Muscle of leg (tissue), 11 donors: ENCODE results near the gene HGF. TPM values are rescaled to one million over a fixed set of nuclear protein-coding genes. Genes with fewer than 3 reads are reported as not detected.

Source experiments
- DNase-seq: peaks from one replicate; pipeline ENCODE4 v3.0.0; 2013
- H3K27ac ChIP-seq: one replicate; pipeline ENCODE4 v1.5.1; 2013; ENCODE audit warnings: mild to moderate bottlenecking, low read length, control low read depth
- H3K27me3 ChIP-seq: one replicate; pipeline ENCODE4 v1.6.1; 2013; ENCODE audit warnings: low read length; ENCODE audit not compliant: control insufficient read depth, insufficient read depth
- H3K36me3 ChIP-seq: one replicate; pipeline ENCODE4 v1.6.1; 2013; ENCODE audit warnings: low read length; ENCODE audit not compliant: control insufficient read depth, insufficient read depth
- H3K4me1 ChIP-seq: one replicate; pipeline ENCODE4 v1.6.1; 2013; ENCODE audit warnings: low read length; ENCODE audit not compliant: control insufficient read depth, insufficient read depth
- H3K4me3 ChIP-seq: one replicate; pipeline ENCODE4 v1.5.1; 2013; ENCODE audit warnings: low read length, control low read depth
- H3K9me3 ChIP-seq: replicated peaks from 2 replicates; pipeline ENCODE4 v1.6.1; 2013; ENCODE audit warnings: low read depth, low read length; ENCODE audit not compliant: control insufficient read depth
- WGBS: methylation state at CpG from one replicate; pipeline ENCODE4 v1.1.5; 2013; ENCODE audit warnings: missing lambda C conversion rate; ENCODE audit not compliant: insufficient coverage; 5-methylcytosine and 5-hydroxymethylcytosine counted together
- polyA plus RNA-seq, 8 donors: library from polyadenylated mRNA; unstranded; fragments of 120-200 nt; gene quantifications; one replicate each; pipeline versions ENCODE4 v1.2.1 to v1.2.3, GENCODE V29; 2013; ENCODE audit warnings: inconsistent platforms in 1 of 8, low replicate concordance in 1 of 8; ENCODE audit not compliant: insufficient read length in 8 of 8, insufficient read depth in 1 of 8
- total RNA-seq: library from RNA; stranded (reverse); fragments of 120-200 nt; gene quantifications from one replicate; pipeline ENCODE4 v1.2.4, GENCODE V29; 2013

The HGF gene
- total and polyA plus RNA-seq, 9 donors = 2.8 to 7.5 (median 5.2) TPM

DNA sequence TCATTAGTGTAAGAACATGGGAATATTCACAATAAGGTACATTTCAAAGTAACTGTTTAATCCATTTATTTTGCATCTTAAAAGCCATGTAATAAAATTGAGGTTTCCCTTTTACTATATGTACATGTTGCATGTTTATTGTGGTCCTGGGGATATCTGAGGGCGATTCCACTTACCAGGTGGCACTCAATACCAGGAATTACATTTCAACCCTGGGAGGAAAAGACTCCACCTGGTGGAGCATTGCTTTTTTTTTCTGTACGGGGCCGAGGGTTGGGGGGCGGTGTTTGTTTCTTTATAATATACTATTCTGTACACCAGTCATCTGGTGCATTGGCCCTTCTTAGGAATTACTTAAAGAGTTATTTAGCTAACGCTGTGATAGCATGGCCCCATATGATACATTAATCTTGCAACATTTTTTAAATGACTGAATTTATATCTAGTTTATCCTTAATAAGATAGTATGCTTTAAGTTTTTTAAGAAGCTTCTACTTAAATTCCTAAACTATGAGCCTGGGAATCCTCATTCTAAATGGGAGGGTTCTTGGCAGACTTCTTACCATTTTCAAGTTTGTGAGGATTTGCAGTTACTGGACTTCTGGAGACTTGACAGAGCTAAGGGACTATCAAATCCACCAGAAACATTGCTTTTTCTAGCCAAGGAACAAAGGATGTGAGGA is 7.2 kb upstream of the HGF start:
- H3K27me3 ChIP-seq = no peaks in the 10 kb centered on the region
- no peak overlapping the region for H3K27ac ChIP-seq
- H3K4me1 ChIP-seq = no peaks in the 10 kb centered on the region
- H3K36me3 ChIP-seq = no peaks in the 10 kb centered on the region
- WGBS = no CpG with 5 or more reads among the region's 5 CpGs
- no peaks in the 10 kb centered on the region for H3K9me3 ChIP-seq
- no peak overlapping the region for H3K4me3 ChIP-seq
- DNase-seq = no peak

DNA sequence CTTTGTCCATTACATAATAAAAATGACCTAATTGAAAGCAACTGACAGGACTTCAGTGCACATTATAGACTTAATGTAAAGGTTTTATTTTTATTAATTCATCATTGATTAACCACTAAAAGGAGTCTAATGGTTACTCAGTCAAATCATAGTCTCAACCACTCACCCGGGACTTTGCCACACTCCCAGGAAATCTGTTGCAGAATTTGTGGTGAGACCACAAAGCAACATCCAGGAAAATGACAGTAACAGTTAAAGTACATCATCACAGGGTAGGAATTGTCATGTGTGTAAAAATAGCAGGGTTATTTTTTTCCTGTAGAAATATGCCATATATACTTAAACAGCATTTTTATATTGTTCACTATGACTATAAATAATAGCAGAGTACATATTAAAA is 6.3 kb upstream of the HGF start:
- WGBS = no CpG with 5 or more reads among the region's 1 CpG
- DNase-seq = peak; percentile 33

DNA sequence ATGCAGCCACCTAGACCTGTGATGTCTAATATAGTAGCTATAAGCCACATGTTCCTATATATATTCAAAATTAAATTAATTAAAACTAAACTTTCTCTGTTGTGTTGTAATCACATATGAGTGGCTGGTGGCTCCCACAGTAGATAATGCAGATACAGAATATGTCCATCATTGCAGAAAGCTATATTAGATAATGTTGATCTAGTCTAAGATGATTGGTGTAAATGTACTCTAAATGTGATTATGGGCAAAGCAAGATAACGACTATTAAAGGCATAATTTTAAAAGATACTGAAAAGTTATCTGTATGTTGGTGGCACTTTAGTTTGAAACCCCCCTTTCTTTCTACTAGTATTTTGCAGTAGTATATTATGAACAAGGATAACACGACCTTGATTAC is 5.7 kb upstream of the HGF start:
- Histone ChIP-seq H3K4me3 (no peak overlapping the region), H3K4me1 (no peaks in the 10 kb centered on the region), H3K27me3 (no peaks in the 10 kb centered on the region), H3K27ac (no peak overlapping the region), H3K36me3 (no peaks in the 10 kb centered on the region), H3K9me3 (no peaks in the 10 kb centered on the region)
- no CpG with 5 or more reads among the region's 2 CpGs for WGBS
- DNase-seq = no peak

More for the DNA sequence above, 6.3 kb upstream of the HGF start:
- H3K36me3 ChIP-seq = no peaks in the 10 kb centered on the region
- no peak overlapping the region for H3K4me3 ChIP-seq
- H3K9me3 ChIP-seq = no peaks in the 10 kb centered on the region
- H3K4me1 ChIP-seq = no peaks in the 10 kb centered on the region
- H3K27ac ChIP-seq = no peak overlapping the region
- H3K27me3 ChIP-seq = no peaks in the 10 kb centered on the region

DNA sequence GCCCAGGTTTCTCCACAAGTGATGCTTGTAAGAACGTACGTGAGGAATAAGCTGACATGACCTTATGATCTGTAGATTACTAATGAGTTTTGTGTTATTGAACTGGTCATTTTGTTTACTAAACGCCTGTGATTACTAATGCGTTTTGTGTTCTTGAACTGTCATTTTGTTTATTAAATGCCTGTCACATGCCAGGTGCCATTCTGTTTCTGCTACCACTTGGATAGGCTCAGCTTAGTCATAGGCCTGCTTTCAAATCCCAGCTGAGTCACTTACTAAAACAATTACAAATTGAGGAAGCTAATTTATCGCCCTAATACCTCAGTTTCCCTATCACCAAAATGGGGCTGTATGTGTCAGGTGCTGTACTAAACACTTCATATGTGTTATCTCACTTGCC is 4.7 kb upstream of the HGF start:
- H3K4me1 ChIP-seq = peaks cover 5% of the 10 kb centered on the region
- no peaks in the 10 kb centered on the region for H3K9me3 ChIP-seq
- no peaks in the 10 kb centered on the region for H3K36me3 ChIP-seq
- no peak overlapping the region for H3K27ac ChIP-seq
- DNase-seq = no peak
- 80% methylated on average over 1 of the region's 5 CpGs for WGBS
- H3K4me3 ChIP-seq = no peak overlapping the region
- no peaks in the 10 kb centered on the region for H3K27me3 ChIP-seq

DNA sequence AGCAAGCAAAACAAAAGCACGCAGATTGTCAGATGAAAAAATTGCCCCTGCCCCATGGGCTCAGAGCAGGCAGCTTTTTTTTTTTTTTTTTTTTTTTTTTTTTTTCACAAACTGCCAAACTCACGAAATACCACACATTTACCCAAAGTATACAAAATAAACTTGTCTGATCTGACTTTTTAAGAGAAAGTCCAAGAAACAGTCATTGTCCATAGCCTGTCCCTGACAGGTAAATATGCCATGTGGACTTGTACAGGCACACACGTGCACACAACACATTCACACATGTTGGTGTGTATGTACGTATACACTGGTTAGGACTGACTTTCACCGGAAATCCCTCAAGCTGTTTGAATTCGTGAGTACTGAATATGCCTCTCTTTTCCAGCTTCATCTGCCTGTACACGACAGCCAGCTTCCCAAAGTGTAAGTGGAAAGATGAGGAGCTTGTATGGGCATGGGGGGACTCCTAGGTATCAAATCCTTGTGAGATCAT is 929 bp upstream of the HGF start:
- Histone ChIP-seq H3K4me1 (peaks cover 5% of the 10 kb centered on the region), H3K4me3 (no peak overlapping the region), H3K9me3 (no peaks in the 10 kb centered on the region), H3K27me3 (no peaks in the 10 kb centered on the region), H3K27ac (peak overlapping the region; percentile 64), H3K36me3 (no peaks in the 10 kb centered on the region)
- WGBS = 100% methylated on average over 1 of the region's 7 CpGs
- peak; percentile 25 for DNase-seq

DNA sequence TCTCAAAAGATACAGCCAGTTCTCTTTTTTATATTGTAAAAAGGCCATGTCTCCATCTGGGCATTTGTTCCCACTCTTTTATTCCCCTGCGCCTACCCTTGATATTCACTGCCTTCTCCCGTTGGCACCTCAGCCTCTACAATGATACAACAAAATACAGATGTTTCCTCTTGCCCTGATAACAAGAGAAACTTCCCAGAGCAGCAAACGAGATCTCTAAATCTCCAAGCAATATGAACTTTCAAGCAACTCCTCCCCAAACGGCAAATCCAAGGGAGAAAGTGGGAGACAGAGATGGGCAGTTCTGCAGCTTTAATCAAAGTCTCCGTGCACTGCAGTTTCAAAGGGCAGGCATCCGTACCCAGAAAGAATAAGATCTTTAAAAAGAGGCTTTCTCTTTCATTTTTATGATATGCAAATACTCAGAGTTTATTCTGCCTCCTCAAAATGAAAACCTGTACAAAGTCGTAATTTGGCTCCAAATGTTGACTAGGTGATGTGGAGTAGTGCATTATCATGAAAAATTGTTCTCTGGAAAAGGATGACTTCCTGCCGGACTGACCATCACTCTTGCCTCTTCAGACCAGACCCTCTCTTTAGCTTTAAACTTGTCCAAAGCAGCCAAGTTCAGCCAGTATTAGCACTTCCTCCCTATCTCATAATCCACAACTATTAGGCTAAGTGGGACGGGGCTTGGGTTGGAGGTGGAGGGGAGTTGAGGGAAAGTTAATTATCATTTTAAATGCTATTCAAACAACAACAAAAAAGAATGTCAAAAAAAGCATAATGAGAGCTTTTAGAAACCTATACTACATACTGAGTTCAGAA is 682 bp downstream of the HGF start:
- Histone ChIP-seq H3K27ac (peak overlapping the region; percentile 83), H3K9me3 (no peaks in the 10 kb centered on the region), H3K36me3 (no peaks in the 10 kb centered on the region), H3K27me3 (no peaks in the 10 kb centered on the region), H3K4me3 (peak overlapping the region; percentile 48), H3K4me1 (peaks cover 5% of the 10 kb centered on the region)
- DNase-seq = peak; percentile 30
- 7% methylated on average over 2 of the region's 9 CpGs for WGBS

DNA sequence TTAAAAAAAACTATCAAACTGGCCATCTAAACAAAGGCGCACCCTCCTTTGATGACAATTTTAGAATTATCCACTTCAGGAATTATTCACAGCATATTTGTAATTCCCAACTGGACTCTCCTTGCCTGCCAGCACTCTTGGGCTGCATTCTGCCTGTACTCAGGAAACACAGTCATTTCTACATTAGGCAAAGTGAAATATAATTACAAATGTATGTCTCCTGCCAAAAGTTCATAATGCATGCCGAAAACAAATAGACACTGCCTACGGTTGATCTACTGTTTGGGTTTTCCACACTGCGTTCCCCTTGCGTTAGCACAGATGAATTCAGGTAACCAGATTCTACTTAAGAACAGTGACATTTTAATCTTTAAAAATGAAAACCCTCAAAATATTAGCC is 1.9 kb downstream of the HGF start:
- no peak overlapping the region for H3K4me3 ChIP-seq
- no peak overlapping the region for H3K27ac ChIP-seq
- no peaks in the 10 kb centered on the region for H3K9me3 ChIP-seq
- no peaks in the 10 kb centered on the region for H3K27me3 ChIP-seq
- no peaks in the 10 kb centered on the region for H3K36me3 ChIP-seq
- DNase-seq = peak; percentile 74
- 37% methylated on average over 4 of the region's 5 CpGs for WGBS
- H3K4me1 ChIP-seq = peaks cover 5% of the 10 kb centered on the region

DNA sequence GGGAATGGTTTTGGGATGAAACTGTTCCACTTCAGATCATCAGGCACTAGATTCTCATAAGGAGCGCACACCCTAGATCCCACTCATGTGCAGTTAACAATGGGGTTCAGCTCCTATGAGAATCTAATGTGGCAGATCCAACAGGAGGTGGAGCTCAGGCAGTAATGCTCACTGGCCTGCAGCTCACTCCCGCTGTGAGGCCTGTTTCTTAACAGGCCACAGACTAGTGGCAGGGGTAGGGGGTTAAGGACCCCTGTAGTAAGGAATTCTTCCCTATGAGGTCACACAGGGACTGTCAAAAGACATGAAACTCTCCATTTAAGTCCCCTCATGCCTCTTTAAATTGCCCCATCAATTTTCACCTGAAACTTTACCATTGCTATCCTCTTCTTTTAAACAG is 8.0 kb downstream of the HGF start:
- Histone ChIP-seq H3K27me3 (no peaks in the 10 kb centered on the region), H3K9me3 (no peaks in the 10 kb centered on the region), H3K27ac (no peak overlapping the region), H3K36me3 (no peaks in the 10 kb centered on the region), H3K4me3 (no peak overlapping the region), H3K4me1 (no peaks in the 10 kb centered on the region)
- WGBS = 60% methylated on average over 1 of the region's 2 CpGs
- DNase-seq = peak; percentile 14

DNA sequence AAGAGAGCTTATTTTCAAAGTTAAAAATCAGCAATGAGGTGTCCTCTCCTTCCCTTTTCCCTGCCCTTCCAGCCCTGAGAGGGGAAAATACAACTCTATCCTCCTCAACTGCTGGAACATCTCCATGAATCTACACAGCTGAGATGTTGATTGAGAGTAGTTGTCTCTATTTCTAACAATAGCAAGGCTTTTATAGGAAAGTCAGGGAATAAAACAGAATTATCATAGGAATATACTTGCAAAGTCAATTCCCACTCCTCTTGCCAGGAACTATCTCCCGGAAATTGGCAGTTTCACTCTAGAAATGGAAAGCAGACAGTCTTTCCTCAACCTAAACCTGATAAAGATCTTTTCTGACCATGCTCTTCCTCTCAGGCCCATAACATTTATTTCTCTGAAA is 8.8 kb downstream of the HGF start:
- Histone ChIP-seq H3K36me3 (no peaks in the 10 kb centered on the region), H3K27me3 (no peaks in the 10 kb centered on the region), H3K4me3 (no peak overlapping the region), H3K27ac (no peak overlapping the region), H3K4me1 (no peaks in the 10 kb centered on the region), H3K9me3 (no peaks in the 10 kb centered on the region)
- WGBS = 0% methylated on average over 1 of the region's 1 CpG
- peak; percentile 62 for DNase-seq

DNA sequence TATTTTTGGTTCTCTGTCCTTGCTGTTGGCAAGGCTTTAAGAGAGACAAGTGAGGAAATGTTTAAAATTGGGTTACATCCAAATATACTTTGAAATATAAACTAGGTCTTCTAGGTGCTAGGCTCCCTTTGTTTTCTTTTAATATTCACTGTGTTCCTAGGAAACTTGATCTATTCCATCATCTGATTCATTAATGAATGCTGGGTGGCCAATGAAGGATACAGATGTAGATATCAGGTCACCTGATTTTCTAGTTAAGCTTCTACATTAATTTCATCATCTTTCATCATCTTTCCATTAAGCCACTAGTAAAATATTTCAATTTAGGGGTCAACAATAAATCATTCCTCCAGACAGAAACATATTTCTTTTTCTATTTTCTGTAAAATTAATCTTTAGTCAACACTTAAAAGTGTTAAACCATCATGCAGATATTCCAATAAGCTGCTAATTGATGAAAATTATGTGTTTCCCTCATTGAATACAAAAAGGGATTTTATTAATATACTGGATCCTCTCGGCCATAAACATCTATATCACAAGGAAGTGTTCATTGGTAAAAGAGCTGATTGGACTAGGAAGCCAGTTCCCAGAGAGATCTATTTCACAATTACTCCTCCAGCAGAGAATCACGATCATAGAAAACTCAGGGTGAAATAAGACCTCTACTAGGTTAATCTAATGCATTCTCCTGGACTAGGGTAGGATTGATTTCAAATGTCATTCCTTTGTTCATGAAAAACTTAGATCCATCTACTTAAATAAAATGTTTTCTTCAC is 14.7 kb downstream of the HGF start:
- H3K36me3 ChIP-seq = no peaks in the 10 kb centered on the region
- H3K4me1 ChIP-seq = no peaks in the 10 kb centered on the region
- H3K4me3 ChIP-seq = no peak overlapping the region
- no peak for DNase-seq
- H3K9me3 ChIP-seq = no peaks in the 10 kb centered on the region
- H3K27me3 ChIP-seq = no peaks in the 10 kb centered on the region
- H3K27ac ChIP-seq = no peak overlapping the region
- WGBS = no CpG with 5 or more reads among the region's 2 CpGs
